HG03097 (cell line): ENCODE data around the gene SULT1A4.
"Not testable (repeated sequence)": the region's sequence is repeated elsewhere in the genome, so short reads cannot be mapped to it uniquely, and the experiment has no call there.

ENCODE experiments used
- ATAC-seq: cut with Tn5 transposase; IDR thresholded peaks from one replicate; pipeline ENCODE4 v1.9.1; 2021; ENCODE audit not compliant: unreplicated experiment, low FRiP score

Gene SULT1A4

DNA sequence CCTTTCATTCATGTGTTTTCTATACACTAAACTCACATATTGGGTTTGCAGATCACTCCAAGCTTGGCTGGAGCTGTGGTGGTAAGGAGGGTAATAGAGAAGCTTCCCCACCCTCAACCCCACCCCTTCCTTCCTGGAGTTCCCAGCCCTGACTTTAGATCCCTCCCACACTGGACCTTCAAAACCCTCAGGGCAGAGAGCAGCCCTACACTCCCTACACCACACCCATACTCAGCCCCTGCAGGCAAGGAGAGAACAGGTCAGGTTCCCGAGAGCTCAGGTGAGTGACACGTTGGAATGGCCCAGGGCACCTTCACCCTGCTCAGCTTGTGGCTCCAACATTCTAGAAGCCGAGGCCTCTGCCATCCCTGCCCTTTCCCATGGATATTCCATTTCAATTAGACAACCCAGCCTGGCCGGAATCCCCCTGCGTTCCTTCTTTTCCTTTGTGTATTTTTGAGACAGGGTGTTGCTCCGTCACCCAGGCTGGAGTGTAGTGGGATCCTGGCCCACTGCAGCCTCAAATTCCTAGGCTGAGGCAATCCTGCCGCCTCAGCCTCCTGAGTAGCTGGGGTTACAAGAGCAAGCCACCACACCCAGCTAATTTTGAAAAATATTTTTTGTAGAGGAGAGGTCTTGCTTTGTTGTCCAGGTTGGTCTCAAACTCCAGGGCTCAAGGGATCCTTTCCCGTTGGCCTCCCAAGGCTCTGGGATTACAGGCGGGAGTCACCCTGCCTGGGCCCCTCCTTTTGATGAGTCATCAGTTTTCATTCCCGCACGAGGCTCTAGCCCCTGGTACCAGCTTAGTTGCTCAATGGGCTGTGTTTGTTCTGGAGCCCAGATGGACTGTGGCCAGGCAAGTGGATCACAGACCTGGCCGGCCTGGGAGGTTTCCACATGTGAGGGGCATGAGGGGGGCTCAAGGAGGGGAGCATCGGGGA is at the start of gene SULT1A4:
Gene SULT1A4, plus strand, starts transcription at position 208 of the 941 bp plus-strand sequence. CDS start 1,473 bp downstream, outside the sequence.
- ATAC-seq: not testable (repeated sequence)

DNA sequence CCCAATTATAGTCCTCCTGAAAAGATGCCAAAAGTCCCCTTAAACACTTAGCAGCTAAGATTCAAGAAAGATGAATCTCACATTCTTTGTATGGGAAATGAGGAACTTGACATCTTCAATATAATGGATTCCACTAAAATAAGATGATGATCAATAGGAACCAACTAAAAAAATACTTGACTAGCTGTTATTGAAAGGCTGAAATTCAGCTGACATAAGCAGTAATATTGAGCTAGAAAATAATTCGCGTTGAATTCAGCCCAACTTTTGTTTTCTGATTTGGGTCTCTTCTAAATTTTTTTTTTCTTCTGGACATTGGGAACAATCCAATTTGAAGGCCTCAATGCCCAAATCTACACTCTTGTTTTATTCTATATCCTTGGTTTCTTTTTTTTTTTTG is 36.1 kb upstream of the SULT1A4 start:
- ATAC-seq: not testable (repeated sequence)

DNA sequence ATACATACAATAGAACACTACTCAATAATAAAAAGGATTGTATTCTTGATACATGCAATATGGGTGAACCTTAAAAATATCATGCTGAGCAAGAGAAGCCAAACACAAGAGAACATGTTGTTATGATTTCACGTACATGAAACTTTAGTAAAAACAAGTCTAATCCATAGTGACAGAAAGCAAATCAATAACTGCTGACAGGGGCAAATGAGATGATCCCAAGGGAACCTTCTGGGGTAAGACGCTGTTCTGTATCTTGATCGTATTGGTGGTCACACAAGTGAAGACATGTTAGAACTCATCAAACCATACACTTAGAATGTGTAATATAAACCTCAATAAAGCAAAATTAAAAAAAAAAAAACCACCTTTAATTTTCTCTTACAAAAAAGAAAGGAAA is 34.3 kb upstream of the SULT1A4 start:
- ATAC-seq: not testable (repeated sequence)

DNA sequence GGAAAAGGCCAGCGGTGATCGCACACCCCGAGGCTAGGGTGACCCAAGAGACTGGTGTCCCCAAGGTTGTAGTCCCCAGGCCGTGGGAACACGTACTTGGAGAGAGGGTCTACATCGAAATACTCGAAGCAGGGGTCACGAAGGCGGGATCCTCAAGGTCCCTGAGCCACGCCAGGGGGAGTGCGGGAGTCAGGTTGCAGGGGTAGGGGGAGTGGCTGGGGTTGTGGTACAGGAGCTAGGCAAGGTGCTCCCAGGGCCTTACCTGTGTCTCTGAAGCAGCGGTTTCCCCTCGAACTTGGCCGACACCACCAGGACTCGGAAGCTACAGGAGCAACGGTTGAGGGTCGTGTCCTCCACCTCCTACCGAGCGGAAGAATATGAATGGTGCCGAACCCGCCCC is 6.0 kb upstream of the SULT1A4 start:
- ATAC-seq: peak; percentile 4

DNA sequence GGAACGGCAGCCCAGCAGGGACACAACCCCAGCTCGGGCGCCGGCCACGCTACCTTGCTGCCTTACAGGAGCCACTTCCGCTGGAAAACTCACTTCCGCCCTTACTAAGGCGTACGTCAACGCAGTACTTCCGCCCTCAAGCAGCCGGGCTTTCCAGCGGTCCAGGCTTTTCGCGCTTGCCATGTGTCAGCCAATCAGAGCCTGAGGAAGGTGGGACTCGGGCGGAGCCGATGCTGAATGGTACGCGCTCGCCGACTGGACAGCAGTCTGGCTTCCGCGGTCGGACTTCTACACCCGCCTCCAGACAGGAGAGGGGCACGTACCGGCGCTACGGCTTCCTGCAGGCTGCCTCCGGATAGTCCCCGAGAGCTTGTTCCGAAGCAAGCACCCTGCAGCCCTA is 5.4 kb upstream of the SULT1A4 start, which contains the start of the genes BOLA2 and SLX1B:
Gene BOLA2, minus strand, starts transcription at position 83 of the 400 bp plus-strand sequence. CDS start 98 bp downstream, outside the sequence.
Gene SLX1B, plus strand, starts transcription at position 265 of the 400 bp plus-strand sequence.
- peak; percentile 87 for ATAC-seq

DNA sequence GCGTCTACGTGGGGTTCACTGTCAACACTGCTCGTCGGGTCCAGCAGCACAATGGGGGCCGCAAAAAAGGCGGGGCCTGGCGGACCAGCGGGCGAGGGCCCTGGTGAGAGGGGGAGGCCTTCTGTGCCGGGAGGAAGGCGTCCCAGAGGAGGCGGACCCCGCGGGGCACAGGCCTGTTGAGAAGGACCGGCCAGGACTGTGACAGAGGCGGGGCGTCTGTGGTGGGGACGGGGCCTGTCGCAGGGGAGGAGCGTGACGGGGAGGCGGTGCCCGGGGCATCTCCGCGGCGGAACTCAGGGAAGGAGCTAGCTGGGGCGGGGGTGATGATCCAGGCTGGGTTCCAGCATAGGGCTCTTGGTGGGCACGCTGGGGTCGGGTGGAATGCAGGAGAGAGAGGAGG is 4.9 kb upstream of the SULT1A4 start:
- ATAC-seq: peak; percentile 41

DNA sequence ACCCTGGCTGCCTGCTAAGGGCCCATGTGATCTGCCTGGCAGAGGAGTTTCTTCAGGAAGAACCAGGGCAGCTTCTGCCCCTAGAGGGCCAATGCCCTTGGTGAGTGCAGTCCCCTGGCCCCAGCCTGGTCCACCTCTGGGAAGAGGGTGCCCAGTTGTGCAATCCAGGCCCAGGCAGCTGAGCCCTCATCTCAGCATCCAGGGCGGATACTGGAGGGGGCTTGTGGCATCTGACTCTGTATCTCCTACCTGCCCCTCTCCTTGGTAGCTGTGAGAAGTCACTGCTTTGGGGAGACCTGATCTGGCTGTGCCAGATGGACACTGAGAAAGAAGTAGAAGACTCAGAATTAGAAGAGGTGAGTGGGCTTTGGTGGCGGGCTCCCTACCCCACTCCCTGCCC is 2.1 kb upstream of the SULT1A4 start:
- not testable (repeated sequence) for ATAC-seq

DNA sequence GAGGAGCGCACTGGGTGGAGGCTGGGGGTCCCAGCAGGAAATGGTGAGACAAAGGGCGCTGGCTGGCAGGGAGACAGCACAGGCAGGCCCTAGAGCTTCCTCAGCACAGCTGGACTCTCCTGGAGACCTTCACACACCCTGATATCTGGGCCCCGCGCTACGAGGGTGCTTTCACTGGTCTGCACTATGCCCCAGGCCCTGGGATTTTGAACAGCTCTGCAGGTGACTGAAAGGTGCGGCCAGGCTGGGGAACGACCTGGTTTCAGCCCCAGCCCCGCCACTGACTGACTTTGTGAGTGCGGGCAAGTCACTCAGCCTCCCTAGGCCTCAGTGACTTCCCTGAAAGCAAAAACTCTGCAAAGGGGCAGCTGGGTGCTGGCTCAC is 926 bp downstream of the SULT1A4 start:
- not testable (repeated sequence) for ATAC-seq

DNA sequence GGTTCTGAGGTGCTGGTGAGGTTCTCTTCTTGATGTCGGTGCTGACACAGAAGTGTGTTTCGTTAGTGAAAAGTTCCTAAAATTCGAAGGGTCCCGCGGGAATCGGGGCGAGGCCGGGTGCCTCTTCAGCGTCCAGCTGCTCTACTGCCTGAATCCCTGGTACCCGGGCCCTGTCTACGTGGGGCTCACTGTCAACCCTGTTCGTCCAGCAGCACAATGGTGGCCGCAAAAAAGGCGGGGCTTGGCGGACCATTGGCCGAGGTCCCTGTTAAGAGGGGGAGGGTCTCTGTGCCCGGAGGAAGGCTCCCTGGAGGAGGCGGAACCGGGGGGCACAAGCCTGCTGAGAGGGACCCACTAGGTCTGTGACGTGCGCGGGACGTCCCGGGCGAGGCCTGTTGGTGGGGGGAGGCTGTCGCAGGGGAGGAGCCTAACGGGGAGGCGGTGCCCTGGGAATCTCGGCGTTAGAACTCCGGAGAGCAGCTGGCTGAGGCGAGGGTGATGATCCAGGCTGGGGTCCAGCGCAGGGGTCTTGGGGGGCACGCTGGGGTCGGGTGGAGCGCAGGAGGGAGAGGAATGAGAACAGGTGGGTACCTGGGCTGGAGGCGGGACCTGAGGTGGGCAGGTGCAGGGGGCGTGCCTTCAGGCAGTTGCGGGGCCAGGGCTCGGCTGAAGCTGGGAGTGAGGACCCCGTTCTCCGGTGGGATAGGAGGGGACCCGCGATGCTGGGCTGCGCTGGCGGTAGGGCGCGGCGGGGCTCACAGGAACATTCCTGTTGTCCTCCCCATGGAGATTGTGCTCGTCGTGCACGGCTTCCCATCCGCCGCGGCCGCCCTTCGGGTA is 6.5 kb downstream of the SULT1A4 start:
- ATAC-seq: not testable (repeated sequence)

DNA sequence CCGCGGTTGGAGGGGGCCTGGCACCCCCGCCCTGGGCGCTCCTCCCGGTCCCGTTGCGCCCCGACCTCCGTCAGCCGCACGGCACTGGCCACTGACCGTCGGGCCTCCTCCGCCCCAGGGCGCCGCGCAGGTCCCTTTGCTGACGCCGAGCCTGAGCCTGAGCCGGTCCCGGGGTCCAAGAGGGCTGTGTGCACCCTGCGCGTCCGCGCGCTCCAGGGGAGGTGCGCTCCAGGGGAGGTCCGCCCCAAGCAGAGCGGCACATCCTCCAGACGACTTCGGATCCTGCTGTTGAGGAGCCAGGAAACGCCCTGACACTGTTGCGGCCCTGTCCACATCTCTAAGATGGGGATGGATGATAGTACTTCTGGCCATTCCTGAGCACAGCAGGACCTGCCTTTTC is 7.2 kb downstream of the SULT1A4 start:
- ATAC-seq: not testable (repeated sequence)

DNA sequence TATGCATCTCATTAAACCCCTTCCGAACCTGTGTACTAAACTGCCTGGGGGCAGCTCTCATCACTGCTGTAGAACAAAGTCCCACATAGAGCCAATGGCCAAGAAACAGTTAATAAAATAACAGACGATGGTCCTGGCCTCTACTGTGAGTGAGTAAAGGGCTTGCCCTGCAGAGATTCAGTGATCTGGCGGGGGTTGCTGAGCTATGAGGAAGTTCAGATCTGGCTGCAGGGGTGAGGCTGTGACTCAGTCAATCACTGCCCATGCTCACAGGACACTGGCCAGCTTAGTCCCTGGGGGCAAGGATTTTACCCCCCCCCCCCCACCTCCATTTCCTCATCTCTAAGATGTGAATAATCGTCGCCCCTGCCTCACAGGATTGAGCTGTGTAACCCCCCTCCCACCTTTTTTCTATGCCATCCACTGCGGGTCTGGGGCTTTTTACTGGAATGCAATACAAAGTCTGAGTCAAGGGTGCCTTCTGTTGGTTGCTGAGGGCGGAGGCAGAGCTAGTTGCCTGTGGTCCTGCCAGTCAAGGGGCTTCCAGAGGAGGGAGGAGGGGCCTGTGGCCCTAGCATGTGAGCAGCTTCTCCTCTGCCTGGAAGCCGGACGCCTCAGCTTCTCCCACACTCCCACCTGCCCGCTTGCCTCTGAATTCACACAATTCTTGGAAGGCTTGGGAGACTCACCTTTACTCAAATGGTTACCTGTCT is 8.1 kb downstream of the SULT1A4 start:
- not testable (repeated sequence) for ATAC-seq

DNA sequence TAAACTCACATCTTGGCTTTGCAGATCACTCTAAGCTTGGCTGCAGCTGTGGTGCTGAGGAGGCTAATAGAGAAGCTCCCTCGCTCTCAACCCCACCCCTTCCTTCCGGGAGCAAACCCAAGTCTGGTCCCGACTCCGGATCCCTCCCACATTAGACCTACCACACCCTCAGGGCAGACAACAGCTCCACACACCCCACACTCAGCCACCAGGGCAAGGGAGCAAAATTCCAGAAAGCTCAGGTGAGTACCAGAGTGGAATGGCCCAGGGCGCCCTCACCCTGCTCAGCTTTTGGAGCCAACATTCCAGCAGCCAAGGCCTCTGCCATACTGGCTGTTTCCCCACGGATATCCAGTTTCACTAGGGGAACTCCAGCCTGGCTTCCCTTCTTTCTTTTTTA is 9.9 kb downstream of the SULT1A4 start:
- ATAC-seq: not testable (repeated sequence)

DNA sequence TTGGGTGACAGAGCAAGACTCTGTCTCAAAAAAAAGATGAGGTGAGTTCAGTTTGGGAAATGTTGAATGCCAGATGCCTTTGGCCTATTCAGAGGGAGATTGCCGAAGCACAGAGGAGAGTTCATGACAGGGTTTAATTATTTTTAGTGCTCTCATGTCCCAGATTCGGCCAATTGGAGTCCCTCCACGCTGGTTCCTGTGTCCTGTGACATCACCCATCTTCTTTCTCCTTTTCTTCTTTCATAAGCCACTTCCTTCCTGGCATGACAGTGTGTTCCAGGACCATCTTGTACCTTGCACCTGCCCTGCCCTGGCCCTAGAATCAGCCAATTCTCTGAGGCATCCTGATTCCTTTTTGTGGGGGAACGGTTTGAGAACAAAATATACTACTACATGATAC is 12.4 kb downstream of the SULT1A4 start:
- ATAC-seq: not testable (repeated sequence)

DNA sequence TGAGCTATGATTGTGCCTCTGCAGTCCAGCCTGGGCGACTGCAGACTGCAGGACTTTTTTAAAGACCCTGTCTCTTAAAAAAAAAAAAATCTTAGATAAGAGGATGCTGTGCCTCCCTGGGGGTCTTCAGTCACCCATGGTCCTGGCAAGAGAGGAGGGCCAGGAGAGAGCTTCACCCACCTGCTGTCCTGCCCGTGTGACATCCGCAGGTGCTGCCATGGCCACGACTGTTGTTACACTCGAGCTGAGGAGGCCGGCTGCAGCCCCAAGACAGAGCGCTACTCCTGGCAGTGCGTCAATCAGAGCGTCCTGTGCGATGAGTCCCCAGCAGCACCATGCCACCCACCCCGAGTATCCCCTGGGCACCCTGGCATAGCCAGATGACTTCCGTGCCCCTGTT is 22.6 kb downstream of the SULT1A4 start:
- not testable (repeated sequence) for ATAC-seq

DNA sequence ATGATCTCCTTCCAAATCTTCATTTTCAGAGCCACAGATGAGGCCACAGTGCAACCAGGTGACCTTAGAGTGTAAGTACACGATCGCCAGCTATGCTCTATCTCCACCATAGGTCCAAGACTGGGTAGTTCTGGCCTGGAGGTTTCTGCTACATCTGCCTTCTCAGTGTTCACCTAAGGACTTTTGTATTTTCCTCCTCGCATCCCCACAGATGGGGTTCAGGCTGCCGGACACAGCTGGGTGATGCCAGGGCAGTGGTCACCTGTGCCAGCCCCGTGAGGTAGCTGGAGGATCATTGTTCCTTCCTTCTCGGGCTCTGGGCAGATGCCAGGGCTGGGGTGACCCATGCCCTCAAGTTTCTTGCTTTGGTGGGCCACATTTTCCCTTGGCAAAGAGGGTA is 46.6 kb downstream of the SULT1A4 start, which contains the start of gene NPIPB12:
Gene NPIPB12, minus strand, starts transcription at position 101 of the 400 bp plus-strand sequence.
- ATAC-seq: not testable (repeated sequence)
